ENCODE measurements around the gene ISX.

DNA sequence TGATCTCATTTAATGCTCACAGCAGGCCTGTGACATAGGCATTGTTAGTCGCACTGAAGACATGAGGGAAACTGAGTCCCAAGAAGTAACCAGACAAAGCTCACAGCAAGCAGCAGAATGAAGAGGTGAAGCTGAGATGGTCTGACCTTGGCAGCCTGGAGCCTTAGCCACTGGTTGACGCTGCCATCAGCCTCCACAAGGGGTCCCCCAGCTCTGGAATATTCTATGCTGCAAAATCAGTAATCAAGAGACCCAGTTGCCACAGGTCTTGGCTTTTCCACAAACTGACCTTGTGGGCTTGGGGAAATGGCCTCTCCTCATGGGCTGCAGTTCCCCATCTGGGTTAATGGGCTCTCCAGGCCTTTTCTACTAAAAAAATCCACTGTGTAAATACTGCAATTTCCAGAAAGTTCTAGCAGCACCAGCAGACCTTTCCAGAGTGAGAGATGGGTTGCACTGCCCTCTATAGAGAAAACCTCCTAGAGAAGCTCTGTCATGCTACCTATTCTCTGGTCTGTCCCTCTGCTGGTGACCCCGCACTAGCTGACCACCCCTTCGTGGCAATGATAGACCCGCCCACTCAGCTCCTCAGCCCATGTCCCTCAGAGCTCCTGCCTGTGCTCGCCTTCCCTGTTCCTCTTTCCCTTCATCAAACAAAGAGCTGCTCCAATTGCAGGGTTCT is 22.6 kb upstream of the ISX start:
- TF ChIP-seq POLR2AphosphoS5 (IDR thresholded peaks at IDR 0.05; ENCODE audit: low read depth, low read length) (no peak), POLR2A (IDR thresholded peaks at IDR 0.05; ENCODE audit: low read depth, low read length) (no peak)

Measured in GM12892 (cell line).